Hepatocyte (in vitro differentiated cells): ENCODE results near the gene VRK3. TPM values are rescaled to one million over a fixed set of nuclear protein-coding genes. Genes with fewer than 3 reads are reported as not detected.

Experiments used
- DNase-seq: peaks from one replicate; pipeline ENCODE4 v3.0.0-alpha.2; 2016; ENCODE audit warnings: low spot score
- H2AFZ ChIP-seq: fragments of 200-600 bp; sonication (generic); 2 replicates; pipeline ENCODE4 v1.6.0; 2016; ENCODE audit warnings: antibody characterized with exemption, mild to moderate bottlenecking
- H3K27ac ChIP-seq: fragments of 200-600 bp; sonication (generic); 2 replicates; pipeline ENCODE4 v1.5.1; 2016; ENCODE audit warnings: mild to moderate bottlenecking
- H3K27me3 ChIP-seq: fragments of 200-600 bp; sonication (generic); 2 replicates; pipeline ENCODE4 v1.6.1; 2016
- H3K36me3 ChIP-seq: fragments of 200-600 bp; sonication (generic); replicated peaks from 2 replicates; pipeline ENCODE4 v1.5.1; 2016; ENCODE audit warnings: low read depth; ENCODE audit not compliant: insufficient read depth
- H3K4me1 ChIP-seq: fragments of 200-600 bp; sonication (generic); 2 replicates; pipeline ENCODE4 v1.5.1; 2016; ENCODE audit warnings: mild to moderate bottlenecking, moderate library complexity; ENCODE audit not compliant: insufficient read depth
- H3K4me2 ChIP-seq: fragments of 200-600 bp; sonication (generic); 2 replicates; pipeline ENCODE4 v1.6.0; 2016
- H3K4me3 ChIP-seq: fragments of 200-600 bp; sonication (generic); 2 replicates; pipeline ENCODE4 v1.5.1; 2016; ENCODE audit warnings: mild to moderate bottlenecking
- H3K79me2 ChIP-seq: fragments of 200-600 bp; sonication (generic); 2 replicates; pipeline ENCODE4 v1.6.0; 2017; ENCODE audit warnings: mild to moderate bottlenecking
- H3K9me2 ChIP-seq: fragments of 200-600 bp; sonication (generic); replicated peaks from 2 replicates; pipeline ENCODE4 v1.6.0; 2017; ENCODE audit warnings: mild to moderate bottlenecking; ENCODE audit not compliant: insufficient read depth
- H3K9me3 ChIP-seq: fragments of 200-600 bp; sonication (generic); 2 replicates; pipeline ENCODE4 v1.5.1; 2016; ENCODE audit warnings: low read depth, mild to moderate bottlenecking
- H4K20me1 ChIP-seq: fragments of 200-600 bp; sonication (generic); 2 replicates; pipeline ENCODE4 v1.6.0; 2016; ENCODE audit warnings: mild to moderate bottlenecking; ENCODE audit not compliant: insufficient read depth, poor library complexity, severe bottlenecking
- CTCF ChIP-seq: fragments of 200-600 bp; sonication (generic); IDR thresholded peaks from 2 replicates; pipeline ENCODE4 v1.5.1; 2016; ENCODE audit warnings: antibody characterized with exemption, mild to moderate bottlenecking; ENCODE audit not compliant: poor library complexity
- EZH2 ChIP-seq: fragments of 200-600 bp; sonication (generic); IDR thresholded peaks from 2 replicates; pipeline ENCODE4 v1.6.1; 2016; ENCODE audit warnings: antibody characterized with exemption, mild to moderate bottlenecking, borderline replicate concordance
- EZH2phosphoT487 ChIP-seq: fragments of 200-600 bp; sonication (generic); IDR thresholded peaks from one replicate; pipeline ENCODE4 v1.6.1; 2018; ENCODE audit warnings: antibody characterized with exemption, mild to moderate bottlenecking, low read depth, moderate library complexity; ENCODE audit not compliant: unreplicated experiment, severe bottlenecking
- WGBS: methylation state at CpG from one replicate; pipeline ENCODE4 v1.1.6; 2016; ENCODE audit warnings: low lambda C conversion rate; ENCODE audit errors: missing lambda C conversion rate; 5-methylcytosine and 5-hydroxymethylcytosine counted together
- polyA plus RNA-seq: library from polyadenylated mRNA; unstranded; fragments of >200 nt; fragmentation: Nextera tagmentation; extraction: Ambion mirVana; gene quantifications from 2 replicates; pipeline ENCODE4 v1.2.1, GENCODE V29; 2016
- total RNA-seq: library from RNA; depleted of rRNA; stranded (reverse); fragments of >200 nt; gene quantifications from 2 replicates; pipeline ENCODE4 v1.2.3, GENCODE V29; 2014

Gene VRK3
- total and polyA plus RNA-seq, 2 experiments from 2014 or later = 39.7 to 42.3 TPM

GRCh38 chr19:50026550-50026906, 1.4 kb upstream of the VRK3 start:
- TF ChIP-seq EZH2phosphoT487 = no peak
- no peak for TF ChIP-seq CTCF
- TF ChIP-seq EZH2 = no peak

GRCh38 chr19:50025794-50026549, 800 bp upstream of the VRK3 start, which contains the start of gene ZNF473:
Gene ZNF473 (plus strand): TSS chr19:50026005. CDS start chr19:50031083, 5,078 bp downstream.
- no peaks in the 10 kb centered on the region for H4K20me1 ChIP-seq
- H3K9me2 ChIP-seq = no peaks in the 10 kb centered on the region
- WGBS = 14% methylated on average over 44 of the region's 45 CpGs
- H3K4me2 ChIP-seq = peak within 1 kb of the TSS; percentile 97
- H3K4me3 ChIP-seq = peak within 1 kb of the TSS; percentile 58
- H3K36me3 ChIP-seq = no peaks in the 10 kb centered on the region
- H2AFZ ChIP-seq = peak within 1 kb of the TSS; percentile 81
- TF ChIP-seq EZH2 (no peak), EZH2phosphoT487 (no peak), CTCF (no peak)
- H3K9me3 ChIP-seq = no peaks in the 10 kb centered on the region
- H3K4me1 ChIP-seq = peaks cover 13% of the 10 kb centered on the region
- peaks cover 68% of the 10 kb centered on the region for H3K79me2 ChIP-seq
- peak within 1 kb of the TSS; percentile 84 for H3K27ac ChIP-seq
- no peaks in the 10 kb centered on the region for H3K27me3 ChIP-seq
- DNase-seq = peak; percentile 97

More at GRCh38 chr19:50026550-50026906, 1.4 kb upstream of the VRK3 start:
- H3K36me3 ChIP-seq = no peaks in the 10 kb centered on the region
- no peaks in the 10 kb centered on the region for H4K20me1 ChIP-seq
- DNase-seq = no peak
- no peaks in the 10 kb centered on the region for H3K27me3 ChIP-seq
- H3K4me3 ChIP-seq = peak overlapping the region; percentile 20
- no peak overlapping the region for H2AFZ ChIP-seq
- H3K27ac ChIP-seq = no peak overlapping the region
- H3K9me3 ChIP-seq = no peaks in the 10 kb centered on the region
- peaks cover 68% of the 10 kb centered on the region for H3K79me2 ChIP-seq
- H3K4me1 ChIP-seq = peaks cover 13% of the 10 kb centered on the region
- H3K4me2 ChIP-seq = peak overlapping the region; percentile 84
- no peaks in the 10 kb centered on the region for H3K9me2 ChIP-seq
- WGBS = 97% methylated on average over 7 of the region's 7 CpGs

GRCh38 chr19:50024719-50025021, 502 bp downstream of the VRK3 start:
- DNase-seq = no peak
- TF ChIP-seq CTCF (no peak), EZH2phosphoT487 (no peak), EZH2 (no peak)
- Histone ChIP-seq H3K4me3 (peak overlapping the region; percentile 58), H3K4me1 (peaks cover 13% of the 10 kb centered on the region), H3K9me2 (no peaks in the 10 kb centered on the region), H3K27ac (peak overlapping the region; percentile 83), H3K27me3 (no peaks in the 10 kb centered on the region), H3K9me3 (no peaks in the 10 kb centered on the region), H3K79me2 (peaks cover 60% of the 10 kb centered on the region), H2AFZ (peak overlapping the region; percentile 81), H3K4me2 (peak overlapping the region; percentile 97), H4K20me1 (no peaks in the 10 kb centered on the region), H3K36me3 (no peaks in the 10 kb centered on the region)
- WGBS = 3% methylated on average over 10 of the region's 10 CpGs
